ENCODE measurements around the gene TCOF1.

TCOF1 gene

GRCh38 chr5:150392680-150393079 is 35.2 kb downstream of the TCOF1 start:
- DNase-seq (ENCODE audit: low spot score) = no peak

GRCh38 chr5:150393096-150393645 is 35.7 kb downstream of the TCOF1 start:
- DNase-seq (ENCODE audit: low spot score) = no peak

GRCh38 chr5:150394131-150394530 is 36.6 kb downstream of the TCOF1 start:
- no peak for DNase-seq (ENCODE audit: low spot score)

- no peak for DNase-seq (ENCODE audit: low spot score)
These were observed 37.6 kb downstream of the TCOF1 start for GRCh38 chr5:150394912-150395687.

GRCh38 chr5:150395688-150395975 is 38.1 kb downstream of the TCOF1 start:
- DNase-seq (ENCODE audit: low spot score) = no peak

- DNase-seq (ENCODE audit: low spot score) = no peak
These were observed 38.8 kb downstream of the TCOF1 start for GRCh38 chr5:150396267-150396666.

- no peak for DNase-seq (ENCODE audit: low spot score)
These were observed 39.8 kb downstream of the TCOF1 start for GRCh38 chr5:150397146-150397781.

GRCh38 chr5:150397782-150398721 is 40.6 kb downstream of the TCOF1 start:
- no peak for DNase-seq (ENCODE audit: low spot score)

GRCh38 chr5:150398722-150399523 is 41.4 kb downstream of the TCOF1 start:
- DNase-seq (ENCODE audit: low spot score) = no peak

GRCh38 chr5:150399524-150400211 is 42.2 kb downstream of the TCOF1 start:
- DNase-seq (ENCODE audit: low spot score) = no peak

- no peak for DNase-seq (ENCODE audit: low spot score)
These were observed 43.0 kb downstream of the TCOF1 start for GRCh38 chr5:150400316-150401075.

- no peak for DNase-seq (ENCODE audit: low spot score)
These were observed 43.5 kb downstream of the TCOF1 start for GRCh38 chr5:150401076-150401375.

- no peak for DNase-seq (ENCODE audit: low spot score)
These were observed 44.1 kb downstream of the TCOF1 start for GRCh38 chr5:150401376-150402228.

- no peak for DNase-seq (ENCODE audit: low spot score)
These were observed 44.8 kb downstream of the TCOF1 start for GRCh38 chr5:150402229-150402773.

GRCh38 chr5:150402901-150403342 is 45.4 kb downstream of the TCOF1 start:
- DNase-seq (ENCODE audit: low spot score) = no peak

- DNase-seq (ENCODE audit: low spot score) = no peak
These were observed 46.6 kb downstream of the TCOF1 start for GRCh38 chr5:150404121-150404520.

GRCh38 chr5:150404535-150404934 is 47.0 kb downstream of the TCOF1 start:
- no peak for DNase-seq (ENCODE audit: low spot score)

GRCh38 chr5:150404941-150405816 is 47.7 kb downstream of the TCOF1 start:
- no peak for DNase-seq (ENCODE audit: low spot score)
